Loucy (cell line): ENCODE data around the gene GNL1.

Experiments
- H2AFZ ChIP-seq: fragments of 200-600 bp; sonication (generic); 2 replicates; pipeline ENCODE4 v1.6.0; 2016; ENCODE audit warnings: antibody characterized with exemption, mild to moderate bottlenecking, low read length, moderate library complexity
- H3F3A ChIP-seq: fragments of 200-600 bp; 2 replicates; pipeline ENCODE4 v1.6.0; 2016; ENCODE audit warnings: antibody characterized with exemption, low read depth, mild to moderate bottlenecking
- H3K27me3 ChIP-seq: fragments of 200-600 bp; sonication (generic); 2 replicates; pipeline ENCODE4 v1.6.1; 2014; ENCODE audit warnings: low read length, mild to moderate bottlenecking; ENCODE audit not compliant: insufficient read depth, poor library complexity, severe bottlenecking
- H3K36me3 ChIP-seq: fragments of 200-600 bp; sonication (generic); 2 replicates; pipeline ENCODE4 v1.6.1; 2016; ENCODE audit warnings: low read length; ENCODE audit not compliant: insufficient read depth
- H3K4me1 ChIP-seq: fragments of 200-600 bp; sonication (generic); 2 replicates; pipeline ENCODE4 v1.5.1; 2014; ENCODE audit warnings: low read length, mild to moderate bottlenecking; ENCODE audit not compliant: insufficient read depth, poor library complexity, severe bottlenecking
- H3K4me2 ChIP-seq: fragments of 200-600 bp; sonication (generic); 2 replicates; pipeline ENCODE4 v1.6.0; 2014; ENCODE audit warnings: antibody characterized with exemption, low read length, low read depth, mild to moderate bottlenecking; ENCODE audit not compliant: poor library complexity, severe bottlenecking
- H3K4me3 ChIP-seq: fragments of 200-600 bp; sonication (generic); 2 replicates; pipeline ENCODE4 v1.5.1; 2014; ENCODE audit warnings: low read length, mild to moderate bottlenecking, mixed read lengths; ENCODE audit not compliant: poor library complexity, severe bottlenecking
- H3K79me2 ChIP-seq: fragments of 200-600 bp; sonication (generic); 2 replicates; pipeline ENCODE4 v1.6.1; 2014; ENCODE audit warnings: low read length; ENCODE audit not compliant: insufficient read depth
- H3K9ac ChIP-seq: fragments of 200-600 bp; sonication (generic); 2 replicates; pipeline ENCODE4 v1.6.0; 2014; ENCODE audit warnings: mild to moderate bottlenecking, low read depth, low read length, moderate library complexity; ENCODE audit not compliant: poor library complexity, severe bottlenecking
- H3K9me2 ChIP-seq: fragments of 200-600 bp; sonication (generic); replicated peaks from 2 replicates; pipeline ENCODE4 v1.6.1; 2016; ENCODE audit warnings: low read depth, low read length, mixed read lengths
- H3K9me3 ChIP-seq: fragments of 200-600 bp; sonication (generic); 2 replicates; pipeline ENCODE4 v1.6.1; 2014; ENCODE audit warnings: mild to moderate bottlenecking, antibody characterized with exemption, low read length, low read depth; ENCODE audit not compliant: insufficient read depth
- H4K20me1 ChIP-seq: fragments of 200-600 bp; sonication (generic); 2 replicates; pipeline ENCODE4 v1.6.0; 2014; ENCODE audit warnings: antibody characterized with exemption, low read length, mild to moderate bottlenecking; ENCODE audit not compliant: insufficient read depth, poor library complexity, severe bottlenecking
- EZH2phosphoT487 ChIP-seq: fragments of 200-600 bp; IDR thresholded peaks from 2 replicates; pipeline ENCODE4 v1.6.1; 2018; ENCODE audit warnings: antibody characterized with exemption, mild to moderate bottlenecking, moderate library complexity, borderline replicate concordance
- TF ChIP-seq, protein P1 (sequence below): fragments of 200-600 bp; sonication (generic); conservative IDR thresholded peaks from 2 replicates; pipeline ENCODE4 v1.5.1; 2014; ENCODE audit warnings: mild to moderate bottlenecking, antibody characterized with exemption, low read length

The GNL1 gene

DNA sequence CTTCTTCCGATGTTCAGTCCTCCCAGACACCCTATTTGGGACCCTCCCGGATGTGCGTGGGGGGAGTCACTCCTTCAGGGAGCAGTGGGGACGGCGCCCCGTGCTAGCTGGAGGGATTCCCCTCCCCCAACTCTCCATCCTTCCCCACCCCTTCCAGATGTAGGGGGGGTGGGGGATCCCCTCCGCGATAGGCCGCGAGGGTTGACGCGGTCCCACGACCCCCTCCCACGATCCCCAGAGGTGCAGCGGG, 548 bp downstream of the GNL1 start:
- Histone ChIP-seq H3K4me2 (peak overlapping the region; percentile 96), H3K4me1 (peaks cover 29% of the 10 kb centered on the region), H3F3A (no peaks in the 10 kb centered on the region), H3K9me3 (no peaks in the 10 kb centered on the region), H3K9ac (peak overlapping the region; percentile 89), H3K4me3 (peak overlapping the region; percentile 85), H3K9me2 (no peaks in the 10 kb centered on the region), H4K20me1 (peaks cover 37% of the 10 kb centered on the region), H3K79me2 (peaks cover 65% of the 10 kb centered on the region), H3K36me3 (peaks cover 35% of the 10 kb centered on the region; the same call in 1 of the 2 replicates), H3K27me3 (no peaks in the 10 kb centered on the region), H2AFZ (peak overlapping the region; percentile 93)
- no peak for TF ChIP-seq EZH2phosphoT487
- TF ChIP-seq, protein P1, sequence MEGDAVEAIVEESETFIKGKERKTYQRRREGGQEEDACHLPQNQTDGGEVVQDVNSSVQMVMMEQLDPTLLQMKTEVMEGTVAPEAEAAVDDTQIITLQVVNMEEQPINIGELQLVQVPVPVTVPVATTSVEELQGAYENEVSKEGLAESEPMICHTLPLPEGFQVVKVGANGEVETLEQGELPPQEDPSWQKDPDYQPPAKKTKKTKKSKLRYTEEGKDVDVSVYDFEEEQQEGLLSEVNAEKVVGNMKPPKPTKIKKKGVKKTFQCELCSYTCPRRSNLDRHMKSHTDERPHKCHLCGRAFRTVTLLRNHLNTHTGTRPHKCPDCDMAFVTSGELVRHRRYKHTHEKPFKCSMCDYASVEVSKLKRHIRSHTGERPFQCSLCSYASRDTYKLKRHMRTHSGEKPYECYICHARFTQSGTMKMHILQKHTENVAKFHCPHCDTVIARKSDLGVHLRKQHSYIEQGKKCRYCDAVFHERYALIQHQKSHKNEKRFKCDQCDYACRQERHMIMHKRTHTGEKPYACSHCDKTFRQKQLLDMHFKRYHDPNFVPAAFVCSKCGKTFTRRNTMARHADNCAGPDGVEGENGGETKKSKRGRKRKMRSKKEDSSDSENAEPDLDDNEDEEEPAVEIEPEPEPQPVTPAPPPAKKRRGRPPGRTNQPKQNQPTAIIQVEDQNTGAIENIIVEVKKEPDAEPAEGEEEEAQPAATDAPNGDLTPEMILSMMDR = no peak

DNA sequence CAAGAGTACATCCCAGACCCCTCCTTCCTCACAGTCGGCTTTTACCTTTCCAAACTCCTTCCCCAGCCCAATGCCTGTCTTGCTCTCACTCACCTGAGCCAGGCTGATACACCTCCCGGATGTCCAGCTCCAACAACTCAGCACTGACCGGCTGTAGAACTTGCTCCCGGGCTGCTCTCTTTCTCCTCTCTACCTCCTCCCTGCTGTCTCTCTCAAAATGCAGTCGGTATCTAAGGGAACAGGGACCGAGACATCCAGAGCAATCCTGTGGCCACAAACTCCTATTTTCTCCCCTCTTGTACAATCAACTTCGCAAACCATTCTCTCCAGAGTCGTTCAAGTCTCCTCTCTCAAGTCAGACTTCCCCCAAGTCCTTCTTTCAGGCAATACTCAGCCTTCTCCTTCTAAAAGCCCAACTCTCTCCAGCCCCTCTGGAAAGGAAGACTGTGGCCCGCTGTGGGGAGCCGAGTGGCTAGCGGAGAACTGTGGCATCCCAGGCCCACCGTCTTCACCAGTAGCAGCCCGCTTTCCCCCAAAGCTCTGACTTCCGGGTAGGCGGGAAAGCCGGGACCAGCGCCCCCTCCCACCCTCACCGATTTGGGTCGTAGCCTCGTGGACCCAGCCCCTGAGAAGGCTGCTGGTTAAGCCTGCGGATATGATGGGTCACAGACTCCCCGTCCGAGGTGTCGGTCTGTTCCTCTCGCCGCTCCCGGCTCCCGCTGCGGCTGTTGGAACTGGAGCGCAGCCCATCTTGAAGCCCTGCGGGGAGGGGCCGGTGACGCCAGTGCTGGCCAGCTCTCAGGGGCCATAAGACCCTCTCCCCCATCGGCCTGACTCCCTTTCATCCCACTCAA, 1.1 kb downstream of the GNL1 start:
- Histone ChIP-seq H3K4me3 (peak overlapping the region; percentile 85), H3K79me2 (peaks cover 65% of the 10 kb centered on the region), H3K9ac (peak overlapping the region; percentile 89), H2AFZ (peak overlapping the region; percentile 93), H3F3A (no peaks in the 10 kb centered on the region), H3K36me3 (peaks cover 40% of the 10 kb centered on the region; the same call in 1 of the 2 replicates), H3K9me3 (no peaks in the 10 kb centered on the region), H3K4me1 (peaks cover 29% of the 10 kb centered on the region), H3K9me2 (no peaks in the 10 kb centered on the region), H3K4me2 (peak overlapping the region; percentile 96), H3K27me3 (no peaks in the 10 kb centered on the region), H4K20me1 (peaks cover 37% of the 10 kb centered on the region)
- TF ChIP-seq, protein P1 = no peak
- no peak for TF ChIP-seq EZH2phosphoT487

DNA sequence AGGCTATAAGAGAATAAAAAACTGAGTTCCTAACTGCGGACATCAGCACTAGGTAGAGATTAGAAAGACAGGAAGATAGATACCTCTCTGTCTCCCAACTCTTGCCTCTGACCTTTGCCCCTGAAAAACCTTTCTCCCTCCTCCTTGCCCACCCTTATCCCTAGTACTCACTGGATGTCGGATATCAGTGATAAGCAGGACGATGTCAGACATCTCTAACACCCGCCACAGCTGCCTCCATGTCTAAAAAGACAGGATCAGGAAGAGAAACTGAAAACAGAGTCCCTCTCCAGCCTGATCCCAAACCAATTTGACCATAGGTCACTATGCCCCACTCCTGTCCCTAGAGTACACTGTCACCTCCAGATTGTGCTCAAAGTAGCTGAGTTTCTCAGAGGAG, 1.9 kb downstream of the GNL1 start:
- peak overlapping the region; percentile 85 for H3K4me3 ChIP-seq
- peaks cover 44% of the 10 kb centered on the region; the same call in 1 of the 2 replicates for H3K36me3 ChIP-seq

More for the DNA sequence above, 1.9 kb downstream of the GNL1 start:
- Histone ChIP-seq H3K9me3 (no peaks in the 10 kb centered on the region), H2AFZ (no peak overlapping the region), H3K4me1 (peaks cover 29% of the 10 kb centered on the region), H3K4me2 (peak overlapping the region; percentile 96), H3K79me2 (peaks cover 60% of the 10 kb centered on the region), H3K27me3 (no peaks in the 10 kb centered on the region), H3K9me2 (no peaks in the 10 kb centered on the region), H4K20me1 (peaks cover 33% of the 10 kb centered on the region), H3F3A (no peaks in the 10 kb centered on the region), H3K9ac (peak overlapping the region; percentile 89)
- TF ChIP-seq, protein P1 = no peak
- no peak for TF ChIP-seq EZH2phosphoT487
